ENCODE results near the gene SYT8. TPM values are rescaled to one million over a fixed set of nuclear protein-coding genes. Genes with fewer than 3 reads are reported as not detected.

SYT8 gene
- total RNA-seq, 4 donors from 2014 or later, result not detected

- Histone ChIP-seq H3K9me3 (peaks cover 0 to 26% (median 14%) of the 10 kb centered on the region in 4 donors), H3K27me3 (peaks cover 0 to 23% (median 0%) of the 10 kb centered on the region in 4 donors), H3K27ac (replicated peaks in 1 of 4) (no peak overlapping the region), H3K36me3 (no peaks in the 10 kb centered on the region), H3K4me3 (no peak overlapping the region), H3K4me1 (no peaks in the 10 kb centered on the region)
- no peak for DNase-seq (ENCODE audit: extremely low spot score)
- 86% methylated on average over 10 of the region's 14 CpGs for WGBS
- intact Hi-C loops (cut with DNase I), result loop anchor here (5.0 kb wide), 1 partner anchor 113 kb away; no protein-coding TSS in a partner anchor
- TF ChIP-seq CTCF (IDR thresholded peaks at IDR 0.05) (no peak), EP300 (IDR thresholded peaks at IDR 0.05) (no peak)
These were observed 14.1 kb upstream of the SYT8 start for GRCh38 chr11:1820463-1821325.

GRCh38 chr11:1821562-1821961, 13.2 kb upstream of the SYT8 start:
- peaks cover 0 to 7% (median 4%) of the 10 kb centered on the region in 4 donors for H3K4me1 ChIP-seq
- no peak for DNase-seq (ENCODE audit: extremely low spot score)
- H3K9me3 ChIP-seq, result peaks cover 0 to 26% (median 14%) of the 10 kb centered on the region in 4 donors
- H3K27me3 ChIP-seq, result peaks cover 0 to 27% (median 0%) of the 10 kb centered on the region in 4 donors
- no peaks in the 10 kb centered on the region for H3K36me3 ChIP-seq
- intact Hi-C loops (cut with DNase I), result loop anchor here (5.0 kb wide), 1 partner anchor 114 kb away; no protein-coding TSS in a partner anchor
- TF ChIP-seq EP300 (IDR thresholded peaks at IDR 0.05) (no peak), POLR2AphosphoS5 (IDR thresholded peaks at IDR 0.05) (no peak), POLR2A (IDR thresholded peaks at IDR 0.05; ENCODE audit: low read depth) (no peak)
- H3K27ac ChIP-seq (replicated peaks in 1 of 4), result no peak overlapping the region
- H3K4me3 ChIP-seq, result no peak overlapping the region

GRCh38 chr11:1822648-1823375, 12.0 kb upstream of the SYT8 start:
- peaks cover 10 to 18% (median 15%) of the 10 kb centered on the region in 4 donors for H3K4me1 ChIP-seq

GRCh38 chr11:1823376-1824220, 11.2 kb upstream of the SYT8 start:
- H3K27me3 ChIP-seq, result peaks cover 0 to 47% (median 3%) of the 10 kb centered on the region in 4 donors

More at GRCh38 chr11:1822648-1823375, 12.0 kb upstream of the SYT8 start:
- Histone ChIP-seq H3K27ac (replicated peaks in 1 of 4) (no peak overlapping the region), H3K27me3 (peaks cover 0 to 39% (median 3%) of the 10 kb centered on the region in 4 donors), H3K4me3 (no peak overlapping the region), H3K36me3 (no peaks in the 10 kb centered on the region), H3K9me3 (peaks cover 0 to 23% (median 13%) of the 10 kb centered on the region in 4 donors)
- WGBS, result 84% methylated on average over 8 of the region's 8 CpGs
- no peak for DNase-seq (ENCODE audit: extremely low spot score)
- no peak for TF ChIP-seq POLR2A (IDR thresholded peaks at IDR 0.05; ENCODE audit: low read depth)
- TF ChIP-seq CTCF (IDR thresholded peaks at IDR 0.05), result no peak
- TF ChIP-seq POLR2AphosphoS5 (IDR thresholded peaks at IDR 0.05), result no peak
- no peak for TF ChIP-seq EP300 (IDR thresholded peaks at IDR 0.05)
- intact Hi-C loops (cut with DNase I), result loop anchor here (5.0 kb wide), 1 partner anchor 116 kb away; no protein-coding TSS in a partner anchor

More at GRCh38 chr11:1823376-1824220, 11.2 kb upstream of the SYT8 start:
- Histone ChIP-seq H3K36me3 (no peaks in the 10 kb centered on the region), H3K4me3 (no peak overlapping the region), H3K9me3 (peaks cover 0 to 15% (median 8%) of the 10 kb centered on the region in 4 donors), H3K27ac (replicated peaks in 1 of 4) (no peak overlapping the region), H3K4me1 (peaks cover 10 to 20% (median 15%) of the 10 kb centered on the region in 4 donors)
- TF ChIP-seq POLR2AphosphoS5 (IDR thresholded peaks at IDR 0.05), result no peak
- intact Hi-C loops (cut with DNase I), result loop anchor here (5.0 kb wide), 1 partner anchor 116 kb away; no protein-coding TSS in a partner anchor
- no peak for DNase-seq (ENCODE audit: extremely low spot score)
- 100% methylated on average over 10 of the region's 19 CpGs for WGBS
